M059J (cell line): ENCODE measurements around the gene CHD6. TPM values are rescaled to one million over a fixed set of nuclear protein-coding genes. Genes with fewer than 3 reads are reported as not detected.

Experiments used
- DNase-seq: peaks from one replicate; pipeline ENCODE4 v3.0.0-alpha.2; 2012; ENCODE audit warnings: low read depth
- total RNA-seq: library from RNA; depleted of rRNA; stranded (reverse); fragments of >200 nt; shearing (Covaris generic); gene quantifications from 2 replicates; pipeline ENCODE4 v1.2.3, GENCODE V29; 2014; rRNA removed

The CHD6 gene, protein sequence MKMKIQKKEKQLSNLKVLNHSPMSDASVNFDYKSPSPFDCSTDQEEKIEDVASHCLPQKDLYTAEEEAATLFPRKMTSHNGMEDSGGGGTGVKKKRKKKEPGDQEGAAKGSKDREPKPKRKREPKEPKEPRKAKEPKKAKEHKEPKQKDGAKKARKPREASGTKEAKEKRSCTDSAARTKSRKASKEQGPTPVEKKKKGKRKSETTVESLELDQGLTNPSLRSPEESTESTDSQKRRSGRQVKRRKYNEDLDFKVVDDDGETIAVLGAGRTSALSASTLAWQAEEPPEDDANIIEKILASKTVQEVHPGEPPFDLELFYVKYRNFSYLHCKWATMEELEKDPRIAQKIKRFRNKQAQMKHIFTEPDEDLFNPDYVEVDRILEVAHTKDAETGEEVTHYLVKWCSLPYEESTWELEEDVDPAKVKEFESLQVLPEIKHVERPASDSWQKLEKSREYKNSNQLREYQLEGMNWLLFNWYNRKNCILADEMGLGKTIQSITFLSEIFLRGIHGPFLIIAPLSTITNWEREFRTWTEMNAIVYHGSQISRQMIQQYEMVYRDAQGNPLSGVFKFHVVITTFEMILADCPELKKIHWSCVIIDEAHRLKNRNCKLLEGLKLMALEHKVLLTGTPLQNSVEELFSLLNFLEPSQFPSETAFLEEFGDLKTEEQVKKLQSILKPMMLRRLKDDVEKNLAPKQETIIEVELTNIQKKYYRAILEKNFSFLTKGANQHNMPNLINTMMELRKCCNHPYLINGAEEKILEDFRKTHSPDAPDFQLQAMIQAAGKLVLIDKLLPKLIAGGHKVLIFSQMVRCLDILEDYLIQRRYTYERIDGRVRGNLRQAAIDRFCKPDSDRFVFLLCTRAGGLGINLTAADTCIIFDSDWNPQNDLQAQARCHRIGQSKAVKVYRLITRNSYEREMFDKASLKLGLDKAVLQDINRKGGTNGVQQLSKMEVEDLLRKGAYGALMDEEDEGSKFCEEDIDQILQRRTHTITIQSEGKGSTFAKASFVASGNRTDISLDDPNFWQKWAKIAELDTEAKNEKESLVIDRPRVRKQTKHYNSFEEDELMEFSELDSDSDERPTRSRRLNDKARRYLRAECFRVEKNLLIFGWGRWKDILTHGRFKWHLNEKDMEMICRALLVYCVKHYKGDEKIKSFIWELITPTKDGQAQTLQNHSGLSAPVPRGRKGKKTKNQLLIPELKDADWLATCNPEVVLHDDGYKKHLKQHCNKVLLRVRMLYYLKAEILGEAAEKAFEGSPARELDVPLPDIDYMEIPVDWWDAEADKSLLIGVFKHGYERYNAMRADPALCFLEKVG (N-terminal part only)
- 16.8 and 25.6 TPM in 2 replicates for total RNA-seq

DNA sequence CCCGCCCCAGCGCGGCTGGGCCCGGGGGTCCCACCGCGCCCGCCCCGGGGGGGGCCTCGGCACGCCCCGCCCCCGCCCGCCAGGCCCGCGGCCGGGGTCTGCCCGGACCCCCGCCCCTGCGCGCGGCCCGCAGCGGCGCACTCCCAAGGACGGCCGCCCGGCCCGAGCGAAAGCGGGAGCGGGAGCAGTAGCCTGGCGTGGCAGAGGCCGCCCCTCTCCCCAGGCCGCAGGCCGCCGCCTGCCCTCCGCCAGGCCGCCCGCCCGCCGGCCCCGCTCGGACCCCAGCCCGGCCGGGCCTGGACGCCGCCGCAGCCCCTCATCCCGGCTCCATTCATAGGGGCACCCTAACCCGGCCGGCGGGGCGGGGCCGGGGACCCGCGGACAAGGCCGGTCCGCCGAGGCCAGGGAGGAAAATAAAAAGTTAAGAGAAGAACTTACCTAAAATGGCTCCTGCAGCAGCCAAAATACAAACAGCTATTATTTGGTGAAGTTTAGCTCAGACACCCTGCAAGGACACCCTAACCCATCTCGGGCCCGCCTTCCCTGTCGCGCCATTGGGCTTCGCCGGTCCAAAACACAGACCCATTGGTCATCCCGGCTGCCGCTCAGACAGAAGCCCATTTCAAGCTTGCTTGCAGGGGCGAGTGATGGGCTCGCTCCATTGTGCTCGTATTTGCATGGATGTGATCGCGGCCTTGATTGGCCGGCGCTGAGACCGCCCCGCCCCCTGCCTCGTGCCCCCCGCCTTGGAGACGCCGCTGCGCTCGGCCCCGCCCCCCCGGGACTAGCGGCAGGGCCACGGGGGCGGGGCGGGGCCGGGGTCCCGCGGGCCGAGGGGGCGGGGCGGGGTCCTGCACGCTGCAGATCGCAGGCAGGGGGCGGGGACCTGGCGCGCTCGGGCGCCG, at the start of gene CHD6:
CHD6 (minus strand) TSS at position 476 of the 905 bp plus-strand sequence. CDS start 67,040 bp downstream, outside the sequence.
- DNase-seq: peak; percentile 100

DNA sequence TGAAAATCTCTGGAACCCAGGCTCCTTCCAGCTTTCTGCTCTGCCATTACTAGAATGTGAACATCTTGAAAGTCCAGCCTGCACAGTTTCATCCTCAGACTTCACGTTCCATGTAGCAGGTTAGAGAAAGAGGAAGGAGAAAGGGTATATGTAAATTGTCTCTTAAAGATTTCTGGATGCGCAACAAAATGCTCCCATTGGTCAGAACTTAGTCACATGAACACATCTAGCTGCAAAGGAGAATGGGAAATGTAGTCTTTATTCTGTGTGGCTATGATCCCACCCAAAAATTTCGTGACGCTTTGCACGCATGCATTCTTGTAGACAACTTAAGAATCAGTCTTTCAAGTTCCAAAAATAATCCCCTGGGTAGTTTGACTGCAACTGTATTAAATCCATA, 46.4 kb upstream of the CHD6 start:
- DNase-seq: peak; percentile 22

GRCh38 chr20:41657655-41658054, 39.5 kb upstream of the CHD6 start:
- no peak for DNase-seq

DNA sequence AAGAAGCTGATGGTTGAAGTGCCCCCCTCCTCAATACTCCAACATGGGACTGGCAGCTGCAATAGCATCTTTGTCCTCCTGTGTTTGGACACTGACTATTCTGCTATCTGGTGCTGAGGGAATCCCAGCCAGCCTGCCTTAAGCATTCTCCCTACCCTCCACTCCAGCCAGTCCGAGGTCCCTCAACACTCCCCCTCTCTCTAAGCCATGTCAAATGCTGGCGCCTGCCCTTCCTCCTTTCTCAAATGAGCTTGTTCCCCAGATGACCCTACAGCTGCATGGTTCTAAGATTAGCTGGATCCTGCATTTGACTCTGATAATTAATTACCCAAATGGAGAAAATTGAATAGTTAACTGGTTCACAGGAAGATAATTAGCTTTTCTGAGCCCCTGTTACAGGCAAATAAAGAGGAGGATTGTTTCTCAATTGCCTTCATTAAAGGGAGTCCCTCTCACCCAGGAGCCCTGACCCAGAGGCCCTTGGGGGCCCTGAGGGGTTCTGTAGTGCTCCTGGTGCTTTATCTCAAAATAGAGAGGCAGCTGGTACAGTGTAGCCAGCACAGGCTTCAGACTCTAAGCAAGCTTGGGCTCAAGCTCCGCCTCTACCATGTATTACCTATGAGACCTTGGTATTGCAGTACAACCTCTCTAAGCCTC, 37.9 kb upstream of the CHD6 start:
- no peak for DNase-seq

DNA sequence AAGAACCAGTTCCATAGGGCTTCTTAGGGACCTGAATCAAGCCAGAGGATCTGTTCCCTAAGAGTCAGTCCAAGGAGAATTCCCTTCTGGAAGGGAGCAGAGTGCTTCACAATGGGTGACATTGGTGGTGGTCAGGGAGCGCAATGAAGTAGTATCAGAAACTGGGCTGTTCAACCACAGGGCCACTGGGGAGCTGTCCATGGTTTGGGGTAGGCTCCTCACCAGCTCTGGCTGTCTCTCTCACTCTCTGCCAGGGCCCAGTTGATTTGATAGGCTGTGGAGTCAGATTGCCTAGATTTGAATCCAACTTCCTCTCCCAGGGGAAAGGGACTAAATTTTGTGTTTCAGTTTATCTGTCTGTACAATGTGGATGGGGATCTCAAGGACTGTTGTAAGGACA, 36.7 kb upstream of the CHD6 start:
- DNase-seq: peak; percentile 20

GRCh38 chr20:41654292-41654691, 36.1 kb upstream of the CHD6 start:
- no peak for DNase-seq

- DNase-seq: no peak
These were observed 32.2 kb upstream of the CHD6 start for GRCh38 chr20:41650231-41650948.

DNA sequence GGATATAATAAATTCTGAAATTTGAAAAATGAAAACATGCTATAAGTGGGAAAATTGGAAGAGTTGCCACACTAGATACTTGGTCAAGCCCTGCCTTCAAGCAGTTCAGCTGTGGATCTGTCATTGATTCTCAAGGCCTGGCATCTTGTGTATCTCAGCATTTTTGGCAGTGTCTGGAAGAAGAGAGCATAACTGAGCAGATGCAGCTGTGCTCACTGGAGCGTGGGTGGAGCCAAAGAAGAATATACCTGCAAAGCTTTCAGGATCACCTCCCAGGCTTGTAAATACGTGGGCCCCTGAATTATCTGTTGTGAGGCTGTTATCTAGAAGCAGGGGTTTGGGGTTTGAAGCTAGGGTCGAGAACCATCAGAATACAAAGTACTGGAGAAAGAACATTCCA, 31.3 kb upstream of the CHD6 start:
- DNase-seq: no peak

DNA sequence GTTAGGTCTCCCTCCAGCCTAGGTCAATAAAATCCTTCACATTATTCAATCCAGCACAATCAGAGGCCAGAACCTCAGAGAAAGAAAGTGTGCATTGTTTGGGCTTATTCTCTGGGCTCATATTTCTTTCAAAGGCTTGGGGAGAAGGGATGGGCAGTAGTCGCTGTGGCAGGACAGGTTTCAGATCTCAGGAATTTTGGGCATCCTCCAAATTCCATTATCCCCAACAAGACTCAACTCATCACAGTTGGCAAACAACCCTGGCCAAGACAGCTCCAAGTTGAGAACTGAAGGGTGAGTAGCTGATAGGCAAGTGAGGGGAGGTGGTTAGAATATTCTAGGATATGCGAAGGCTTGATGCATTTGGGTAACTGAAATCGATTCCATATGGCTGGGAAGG, 27.2 kb upstream of the CHD6 start:
- DNase-seq: peak; percentile 6

- DNase-seq: peak; percentile 79
These were observed 25.3 kb upstream of the CHD6 start for GRCh38 chr20:41643504-41643938.

DNA sequence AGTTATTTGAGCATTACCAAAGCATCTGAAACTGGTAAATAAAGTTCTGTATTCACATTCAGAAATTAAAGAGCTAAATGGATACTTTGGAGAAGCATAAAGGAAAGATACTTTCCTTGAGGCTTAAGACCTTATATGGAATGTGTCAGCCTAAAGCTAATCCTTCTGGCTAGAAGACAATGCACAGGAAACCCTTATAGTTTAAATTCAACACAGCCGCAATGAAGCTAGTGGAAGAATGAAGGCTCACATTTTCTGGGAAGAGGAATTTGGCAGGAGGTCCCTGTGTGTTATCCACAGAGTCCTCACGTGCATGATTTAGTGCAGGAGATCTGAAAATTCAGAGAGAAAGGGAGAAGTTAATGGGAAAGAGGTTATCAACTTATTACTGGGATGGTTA, 21.5 kb upstream of the CHD6 start:
- DNase-seq: no peak

DNA sequence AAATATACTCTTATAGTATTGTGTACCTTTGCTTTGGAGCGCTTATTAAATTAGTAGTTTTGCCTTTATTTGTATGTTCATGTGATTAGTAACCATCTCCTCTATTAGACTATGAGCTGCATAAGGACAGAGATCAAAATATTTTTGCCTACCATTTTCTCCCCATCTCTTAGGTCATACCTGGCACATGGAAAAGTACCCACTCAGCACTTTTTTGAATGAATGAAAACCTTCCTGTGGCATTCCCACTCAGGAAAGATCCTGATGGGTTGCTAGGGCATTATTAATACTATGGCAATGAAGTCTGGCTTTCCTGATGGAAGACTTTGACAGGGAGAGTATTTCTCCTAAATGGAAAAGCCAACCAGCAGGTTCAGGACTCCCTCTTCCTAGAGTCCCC, 20.3 kb upstream of the CHD6 start:
- no peak for DNase-seq

DNA sequence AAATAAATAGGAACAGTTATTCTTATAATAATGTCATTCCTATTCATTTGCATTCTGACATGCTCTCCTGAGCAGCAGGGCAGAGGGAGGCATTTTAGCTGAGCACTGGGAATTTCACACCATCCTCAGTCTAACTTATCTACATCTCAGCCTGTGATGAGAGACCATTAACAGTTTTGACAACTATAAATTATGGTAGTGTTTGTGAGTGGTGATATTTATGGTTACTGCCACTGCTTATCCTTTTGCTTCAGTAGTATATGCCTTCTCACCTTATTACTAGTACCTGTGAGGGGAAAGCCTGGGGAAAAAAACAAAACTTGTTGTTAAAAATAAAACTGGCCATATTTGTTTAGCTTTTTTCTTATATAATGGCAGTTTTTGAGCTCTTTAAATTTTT, 17.0 kb upstream of the CHD6 start:
- no peak for DNase-seq

- DNase-seq: peak; percentile 74
These were observed 14.7 kb upstream of the CHD6 start for GRCh38 chr20:41632896-41633295.

DNA sequence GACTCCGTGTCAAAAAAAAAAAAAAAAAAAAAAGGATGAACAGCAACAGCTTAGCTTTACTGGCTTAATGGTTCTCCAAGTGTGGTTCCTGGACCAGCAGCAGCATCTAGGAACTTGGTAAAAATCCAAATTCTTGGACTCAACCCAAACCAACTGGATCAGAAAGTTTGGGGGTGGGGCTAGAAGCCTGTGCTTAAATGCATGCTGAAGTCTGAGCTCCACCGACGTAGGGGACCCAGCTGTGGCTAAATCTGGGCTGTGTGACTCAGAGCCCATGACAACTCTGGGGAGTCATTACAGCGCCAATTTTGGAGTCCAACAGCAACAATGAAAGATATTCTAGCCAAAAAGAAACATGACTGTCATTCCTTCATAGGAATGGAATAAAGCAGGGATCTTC, 13.6 kb upstream of the CHD6 start:
- peak; percentile 91 for DNase-seq

DNA sequence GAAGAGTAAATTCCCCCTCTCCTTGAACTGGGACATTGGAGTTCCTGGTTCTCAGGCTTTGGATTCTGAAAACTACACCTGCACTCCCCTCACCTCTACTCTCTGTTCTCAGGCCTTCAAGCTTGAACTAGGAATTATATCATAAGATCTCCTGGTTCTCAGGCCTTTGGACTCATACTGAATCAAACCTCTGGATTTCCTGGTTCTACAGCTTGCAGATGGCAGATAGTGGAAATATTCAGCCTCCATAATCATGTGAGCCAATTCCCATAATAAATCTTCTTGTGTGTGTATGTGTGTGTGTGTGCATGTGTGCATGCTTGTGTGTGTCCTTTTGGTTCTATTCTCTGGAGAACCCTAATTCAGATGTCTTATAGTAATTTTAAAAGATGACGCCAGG, 12.7 kb upstream of the CHD6 start:
- no peak for DNase-seq

- DNase-seq: no peak
These were observed 9.6 kb upstream of the CHD6 start for GRCh38 chr20:41627611-41628244.

GRCh38 chr20:41627001-41627495, 8.9 kb upstream of the CHD6 start:
- no peak for DNase-seq
